GM12873 (cell line): ENCODE results near the gene CDK6.

Experiments
- CTCF ChIP-seq: IDR thresholded peaks from 2 replicates; pipeline ENCODE4 v1.5.1; 2012; ENCODE audit warnings: low read depth, mild to moderate bottlenecking, moderate library complexity, low read length, control low read depth; ENCODE audit not compliant: insufficient read depth; ENCODE audit errors: missing control alignments

The CDK6 gene

GRCh38 chr7:92739091-92739490 lies 97.3 kb downstream of the CDK6 start:
- no peak for TF ChIP-seq CTCF

DNA sequence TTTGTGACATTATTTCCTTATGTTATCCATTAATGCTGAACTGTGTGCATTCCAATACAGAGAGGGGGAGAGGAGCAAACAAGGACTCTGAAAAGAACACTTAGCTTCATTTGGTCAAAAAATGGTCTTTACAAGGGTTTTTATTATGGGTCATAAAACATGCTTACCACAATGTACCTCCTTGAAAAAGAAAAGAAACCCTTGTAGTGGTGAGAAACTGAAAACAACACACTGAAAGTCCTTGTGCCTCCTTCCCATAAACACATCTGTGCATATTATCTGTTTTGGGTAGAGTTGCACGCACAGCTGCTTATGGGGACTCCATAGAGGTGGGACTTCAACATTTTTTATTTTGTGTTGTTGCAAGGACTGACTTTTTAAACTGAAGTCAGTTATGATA lies 98.7 kb downstream of the CDK6 start:
- TF ChIP-seq CTCF = no peak

- no peak for TF ChIP-seq CTCF
Measured at GRCh38 chr7:92736870-92737269, 99.5 kb downstream of the CDK6 start.

- no peak for TF ChIP-seq CTCF
Measured at GRCh38 chr7:92735707-92736106, 100.7 kb downstream of the CDK6 start.

GRCh38 chr7:92732316-92733036 lies 103.9 kb downstream of the CDK6 start:
- TF ChIP-seq CTCF = no peak

GRCh38 chr7:92731335-92732063 lies 104.9 kb downstream of the CDK6 start:
- no peak for TF ChIP-seq CTCF

GRCh38 chr7:92730808-92731207 lies 105.6 kb downstream of the CDK6 start:
- no peak for TF ChIP-seq CTCF
